Transverse colon (tissue), 4 donors: Measurements from ENCODE around the gene ZFP1. TPM values are rescaled to one million over a fixed set of nuclear protein-coding genes. Genes with fewer than 3 reads are reported as not detected.

Source experiments
- DNase-seq: peaks from one replicate; pipeline ENCODE4 v3.0.0-alpha.2; 2019
- H3K27ac ChIP-seq, 4 donors: fragments of 200-600 bp; sonication (generic); 2 replicates each; pipeline ENCODE4 v1.5.1; 2016 to 2018; ENCODE audit warnings: inconsistent platforms in 4 of 4
- H3K27me3 ChIP-seq: fragments of 200-600 bp; sonication (generic); 2 replicates; pipeline ENCODE4 v1.5.1; 2017; ENCODE audit warnings: inconsistent platforms
- H3K36me3 ChIP-seq, 4 donors: fragments of 200-600 bp; sonication (generic); 2 replicates each; pipeline ENCODE4 v1.5.1; 2017 to 2019; ENCODE audit warnings: inconsistent platforms in 4 of 4
- H3K4me1 ChIP-seq, 4 donors: fragments of 200-600 bp; sonication (generic); 2 replicates each; pipeline ENCODE4 v1.5.1; 2017 to 2020; ENCODE audit warnings: inconsistent platforms in 4 of 4
- H3K4me3 ChIP-seq, 4 donors: fragments of 200-600 bp; sonication (generic); 1 replicate in 1 of 4; 2 replicates in 3 of 4; pipeline versions ENCODE4 v1.5.1 to v1.6.1; 2017 to 2019; ENCODE audit warnings: inconsistent platforms in 4 of 4
- H3K9me3 ChIP-seq, 2 donors: fragments of 200-600 bp; sonication (generic); 2 replicates each; pipeline ENCODE4 v1.5.1; 2017 to 2019; ENCODE audit warnings: inconsistent platforms in 2 of 2
- CTCF ChIP-seq, 5 experiments: fragments of 200-600 bp in 3 of 5; fragments of 450-650 bp in 2 of 5; sonication (generic) in 3 of 5; IDR thresholded peaks; 1 replicate in 2 of 5; 2 replicates in 3 of 5; pipeline ENCODE4 v1.5.1; 2016 to 2017; ENCODE audit warnings: antibody characterized with exemption in 5 of 5, inconsistent platforms in 3 of 5, mild to moderate bottlenecking in 2 of 5, moderate library complexity in 1 of 5
- EP300 ChIP-seq: sonication (generic); formaldehyde crosslinking; IDR thresholded peaks from one replicate; pipeline ENCODE4 v1.6.1; 2017; ENCODE audit warnings: antibody characterized with exemption, low read depth
- POLR2A ChIP-seq: fragments of 450-650 bp; IDR thresholded peaks from one replicate; pipeline ENCODE4 v1.6.1; 2016; ENCODE audit warnings: antibody characterized with exemption, mild to moderate bottlenecking, moderate library complexity
- POLR2AphosphoS5 ChIP-seq, 3 donors: sonication (generic); formaldehyde crosslinking; IDR thresholded peaks; one replicate each; pipeline ENCODE4 v1.6.1; 2016; ENCODE audit warnings: antibody characterized with exemption in 3 of 3
- WGBS, 2 donors: methylation state at CpG; one replicate each; pipeline ENCODE4 v1.1.5; 2018; ENCODE audit warnings: low coverage in 1 of 2; 5-methylcytosine and 5-hydroxymethylcytosine counted together
- in situ Hi-C, 4 donors: fragments of 200-750 bp; cut with MboI; loops; one replicate each; pipeline versions ENCODE4 v1.15.0 to v1.15.1; 2017; ENCODE audit warnings: low sequenced_read_pairs in 3 of 4, low pct_ligation_motif_present in 1 of 4, low pct_unique_long_range_greater_than_20kb in 1 of 4
- intact Hi-C: fragments of 100-400 bp; cut with DNase I; formaldehyde crosslinking; loops from one replicate; pipeline ENCODE4 v1.15.1; 2023; ENCODE audit warnings: low total_unique reads
- total RNA-seq, 4 donors: library from RNA; depleted of rRNA; stranded (reverse); fragments of >200 nt; gene quantifications; one replicate each; pipeline ENCODE4 v1.1.0, GENCODE V29; 2016

ZFP1 gene
- total RNA-seq, 4 donors from 2014 or later = 1.1 to 56.7 (median 6.3) TPM

DNA sequence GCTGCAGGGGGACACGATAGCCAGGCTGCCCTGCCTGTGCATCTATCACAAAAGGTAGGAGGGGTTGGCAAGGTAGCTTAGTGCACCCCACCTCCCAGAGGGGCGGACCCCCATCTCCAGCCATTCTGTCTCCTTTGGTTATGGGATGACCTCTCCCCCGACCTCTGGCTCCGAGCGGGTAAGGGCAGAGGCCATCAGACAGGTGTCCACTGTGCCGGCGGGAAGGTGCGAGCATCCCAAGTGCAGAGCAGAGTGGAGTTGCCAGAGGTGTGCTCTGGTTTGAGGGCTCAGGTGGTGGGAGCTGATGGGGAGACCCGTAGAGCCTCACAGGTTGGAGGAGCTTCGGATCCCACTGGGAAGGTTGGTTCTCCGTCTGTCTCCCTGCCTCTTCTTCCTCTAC is 43.5 kb upstream of the ZFP1 start:
- Histone ChIP-seq H3K36me3 (no peaks in the 10 kb centered on the region), H3K27me3 (no peaks in the 10 kb centered on the region), H3K4me3 (no peak overlapping the region), H3K27ac (peak overlapping the region; percentile 69 to 90 (median 76)), H3K9me3 (no peaks in the 10 kb centered on the region), H3K4me1 (peaks cover 28 to 61% (median 46%) of the 10 kb centered on the region in 4 donors)
- in situ Hi-C loops = loop anchor here (5.0 to 25.0 kb wide), 3 partner anchors 103 to 393 kb away; partner anchors contain the start of genes ZNRF1 (in 2 of the 4) and MLKL (in 1 of the 4)
- intact Hi-C loops = no loop called here
- no peak for DNase-seq
- TF ChIP-seq CTCF (IDR thresholded peaks at IDR 0.05) (no peak), POLR2A (no peak), EP300 (no peak), POLR2AphosphoS5 (IDR thresholded peaks at IDR 0.05) (no peak)
- 94 to 100% methylated on average over 3 to 11 of the region's 11 CpGs for WGBS, 2 donors

DNA sequence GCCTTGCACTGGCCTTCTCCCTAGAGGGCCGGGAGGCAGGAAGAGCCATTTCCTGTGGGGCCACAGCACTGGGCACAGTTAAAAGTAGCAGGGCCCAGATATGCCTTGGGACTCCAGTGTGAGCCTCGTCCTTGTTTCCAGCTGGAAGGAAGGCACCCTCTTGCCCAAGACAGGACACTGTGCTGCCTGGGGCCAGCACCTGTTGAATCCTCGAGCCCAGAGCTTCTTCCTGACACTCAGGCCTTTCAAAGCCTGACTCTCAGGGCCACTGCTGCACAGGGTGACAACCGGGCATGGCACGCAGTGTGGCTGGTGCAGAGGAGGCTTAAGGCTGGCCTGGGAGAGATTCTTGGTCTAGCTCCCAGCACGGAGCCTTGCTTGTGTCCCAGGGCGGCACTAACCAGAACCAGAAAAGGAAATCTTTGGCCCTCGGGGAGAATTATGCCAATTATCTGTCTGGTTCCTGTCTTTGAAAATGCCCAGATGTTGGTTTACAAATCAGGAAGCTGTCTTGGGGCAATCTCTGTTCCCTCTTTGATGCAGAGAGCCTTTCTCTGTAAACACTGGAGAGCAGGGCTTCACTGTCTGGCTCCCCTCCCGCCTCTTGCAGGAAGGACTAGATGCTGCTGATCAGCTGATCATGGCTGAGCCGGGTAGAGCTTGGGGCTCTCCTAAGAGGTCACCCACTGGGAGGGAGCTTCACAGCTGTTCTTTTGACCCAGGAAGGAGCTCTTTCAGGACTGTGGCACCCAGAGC is 42.8 kb upstream of the ZFP1 start:
- Histone ChIP-seq H3K9me3 (no peaks in the 10 kb centered on the region), H3K4me3 (no peak overlapping the region), H3K36me3 (no peaks in the 10 kb centered on the region), H3K27ac (peak overlapping the region; percentile 69 to 90 (median 76)), H3K27me3 (no peaks in the 10 kb centered on the region), H3K4me1 (peaks cover 35 to 61% (median 47%) of the 10 kb centered on the region in 4 donors)
- TF ChIP-seq CTCF (IDR thresholded peaks at IDR 0.05) = no peak
- peak; percentile 72 to 80 (median 77) for TF ChIP-seq POLR2AphosphoS5 (IDR thresholded peaks at IDR 0.05)
- no peak for TF ChIP-seq POLR2A
- peak; percentile 10 for TF ChIP-seq EP300
- WGBS, 2 donors = 66% methylated on average over 9 of the region's 10 CpGs; no CpG with 5 or more reads in 1 of the 2 donors
- DNase-seq = peak; percentile 62
- in situ Hi-C loops = loop anchor here (5.0 to 25.0 kb wide), 3 partner anchors 103 to 393 kb away; partner anchors contain the start of genes ZNRF1 (in 2 of the 4) and MLKL (in 1 of the 4)
- intact Hi-C loops = no loop called here

GRCh38 chr16:75106351-75107274 is 41.7 kb upstream of the ZFP1 start:
- H3K4me1 ChIP-seq = peaks cover 45 to 71% (median 56%) of the 10 kb centered on the region in 4 donors
- WGBS, 2 donors = 92 to 100% methylated on average over 1 to 20 of the region's 20 CpGs
- H3K27me3 ChIP-seq = no peaks in the 10 kb centered on the region
- DNase-seq = no peak
- TF ChIP-seq POLR2AphosphoS5 (IDR thresholded peaks at IDR 0.05) = no peak
- TF ChIP-seq POLR2A = no peak
- TF ChIP-seq CTCF (IDR thresholded peaks at IDR 0.05) = no peak
- TF ChIP-seq EP300 = no peak
- H3K9me3 ChIP-seq = no peaks in the 10 kb centered on the region
- no peaks in the 10 kb centered on the region for H3K36me3 ChIP-seq
- in situ Hi-C loops (loop anchor here (5.0 to 25.0 kb wide), 3 partner anchors 104 to 394 kb away; partner anchors contain the start of genes ZNRF1 (in 2 of the 4) and MLKL (in 1 of the 4)), intact Hi-C loops (no loop called here)
- H3K27ac ChIP-seq = peak overlapping the region; percentile 69 to 90 (median 76)
- no peak overlapping the region for H3K4me3 ChIP-seq
